Erythroblast (primary cell): ENCODE data around the gene TMEM150A.

Source experiments
- GATA1 ChIP-seq: IDR thresholded peaks from 2 replicates; pipeline ENCODE4 v1.6.1; 2011; ENCODE audit warnings: low read depth, mild to moderate bottlenecking, control low read depth, low read length, moderate library complexity
- POLR2A ChIP-seq: IDR thresholded peaks from 2 replicates; pipeline ENCODE4 v1.6.1; 2011; ENCODE audit warnings: mild to moderate bottlenecking, low read length

- TF ChIP-seq POLR2A (no peak), GATA1 (no peak)
These were observed 47.4 kb downstream of the TMEM150A start for GRCh38 chr2:85554980-85555612.
